Measurements from ENCODE around the gene BHLHE23.

The BHLHE23 gene

DNA sequence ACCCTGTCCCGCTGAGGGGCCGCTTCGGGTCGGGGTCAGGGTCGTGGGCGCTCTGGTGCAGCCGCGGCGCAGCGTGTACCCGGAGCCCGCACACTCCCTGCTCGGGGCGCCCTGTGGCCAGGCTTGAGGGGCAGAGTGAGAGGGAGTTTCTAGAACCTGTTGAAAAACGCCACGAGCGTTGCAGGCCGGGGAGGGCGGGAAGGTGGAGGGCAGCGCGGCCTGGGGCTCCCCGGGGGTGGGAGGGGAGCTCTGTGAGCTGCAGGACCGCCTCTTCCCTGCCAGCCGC is 539 bp upstream of the BHLHE23 start:
- no peak overlapping the region for H3K4me3 ChIP-seq (ENCODE audit: low read length)
- no peak for DNase-seq (ENCODE audit: low read depth)
- TF ChIP-seq, protein P1, sequence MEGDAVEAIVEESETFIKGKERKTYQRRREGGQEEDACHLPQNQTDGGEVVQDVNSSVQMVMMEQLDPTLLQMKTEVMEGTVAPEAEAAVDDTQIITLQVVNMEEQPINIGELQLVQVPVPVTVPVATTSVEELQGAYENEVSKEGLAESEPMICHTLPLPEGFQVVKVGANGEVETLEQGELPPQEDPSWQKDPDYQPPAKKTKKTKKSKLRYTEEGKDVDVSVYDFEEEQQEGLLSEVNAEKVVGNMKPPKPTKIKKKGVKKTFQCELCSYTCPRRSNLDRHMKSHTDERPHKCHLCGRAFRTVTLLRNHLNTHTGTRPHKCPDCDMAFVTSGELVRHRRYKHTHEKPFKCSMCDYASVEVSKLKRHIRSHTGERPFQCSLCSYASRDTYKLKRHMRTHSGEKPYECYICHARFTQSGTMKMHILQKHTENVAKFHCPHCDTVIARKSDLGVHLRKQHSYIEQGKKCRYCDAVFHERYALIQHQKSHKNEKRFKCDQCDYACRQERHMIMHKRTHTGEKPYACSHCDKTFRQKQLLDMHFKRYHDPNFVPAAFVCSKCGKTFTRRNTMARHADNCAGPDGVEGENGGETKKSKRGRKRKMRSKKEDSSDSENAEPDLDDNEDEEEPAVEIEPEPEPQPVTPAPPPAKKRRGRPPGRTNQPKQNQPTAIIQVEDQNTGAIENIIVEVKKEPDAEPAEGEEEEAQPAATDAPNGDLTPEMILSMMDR (IDR thresholded peaks at IDR 0.05; ENCODE audit: insufficient read depth, low read depth, low read length, missing control alignments), result no peak

DNA sequence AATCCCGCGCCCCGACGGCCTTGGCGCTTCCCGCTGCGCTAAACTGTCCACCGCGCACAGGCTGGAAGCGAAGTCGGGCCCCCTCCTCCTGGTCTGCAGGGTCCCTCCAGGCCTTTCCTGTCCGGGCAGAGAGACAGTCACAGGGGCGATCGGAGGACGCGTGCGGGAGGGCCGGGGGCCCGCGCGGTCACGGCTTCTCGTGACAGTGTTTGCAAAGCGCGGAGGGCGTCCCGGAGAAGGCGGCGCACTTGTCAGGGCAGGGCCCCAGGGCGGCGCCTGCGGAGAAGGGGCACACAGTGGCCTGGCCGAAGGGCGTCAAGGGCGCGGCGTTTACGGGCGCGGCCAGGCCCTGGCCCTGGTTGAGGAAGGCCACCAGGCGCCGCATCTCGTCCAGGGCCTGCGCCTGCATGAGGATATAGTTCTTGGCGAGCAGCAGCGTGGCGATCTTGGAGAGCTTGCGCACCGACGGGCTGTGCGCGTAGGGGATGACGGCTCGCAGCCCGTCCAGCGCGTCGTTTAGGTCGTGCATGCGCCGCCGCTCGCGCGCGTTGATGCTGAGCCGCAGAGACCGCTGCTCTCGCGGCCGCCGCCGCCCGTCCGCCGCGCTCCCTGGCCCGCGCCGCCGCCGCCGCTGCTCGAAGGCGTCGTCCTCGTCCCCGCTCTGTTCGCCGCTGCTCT is 763 bp downstream of the BHLHE23 start:
- peak; percentile 25 for DNase-seq (ENCODE audit: low read depth)
- no peak overlapping the region for H3K4me3 ChIP-seq (ENCODE audit: low read length)
- TF ChIP-seq, protein P1 (IDR thresholded peaks at IDR 0.05; ENCODE audit: insufficient read depth, low read depth, low read length, missing control alignments), result no peak

DNA sequence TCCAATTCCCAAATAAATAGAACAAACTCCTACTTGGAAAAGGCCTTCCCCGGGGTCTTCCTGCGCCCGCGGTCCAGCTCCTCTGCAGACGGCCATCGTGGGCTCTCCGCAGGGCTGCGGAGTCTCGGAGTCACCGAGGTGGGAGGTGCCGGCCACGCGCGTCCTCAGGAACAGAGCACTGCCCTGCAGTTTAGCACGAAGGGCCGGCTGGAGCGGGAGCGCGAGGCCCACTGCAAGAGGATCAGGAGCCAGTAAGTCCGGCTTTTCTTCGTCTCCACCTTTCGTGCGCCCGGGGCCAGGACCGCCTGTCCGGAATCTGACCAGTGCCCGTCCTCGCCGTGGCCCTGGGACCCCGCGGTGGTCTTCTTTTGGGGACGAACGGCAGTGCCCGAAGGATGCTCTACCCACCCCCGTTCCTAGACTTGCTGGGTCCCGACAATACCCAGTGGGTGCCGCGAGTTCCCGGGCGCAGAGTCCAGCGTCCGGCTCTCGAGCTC is 1.4 kb downstream of the BHLHE23 start:
- no peak for DNase-seq (ENCODE audit: low read depth)
- H3K4me3 ChIP-seq (ENCODE audit: low read length), result no peak overlapping the region
- TF ChIP-seq, protein P1 (IDR thresholded peaks at IDR 0.05; ENCODE audit: insufficient read depth, low read depth, low read length, missing control alignments), result no peak

DNA sequence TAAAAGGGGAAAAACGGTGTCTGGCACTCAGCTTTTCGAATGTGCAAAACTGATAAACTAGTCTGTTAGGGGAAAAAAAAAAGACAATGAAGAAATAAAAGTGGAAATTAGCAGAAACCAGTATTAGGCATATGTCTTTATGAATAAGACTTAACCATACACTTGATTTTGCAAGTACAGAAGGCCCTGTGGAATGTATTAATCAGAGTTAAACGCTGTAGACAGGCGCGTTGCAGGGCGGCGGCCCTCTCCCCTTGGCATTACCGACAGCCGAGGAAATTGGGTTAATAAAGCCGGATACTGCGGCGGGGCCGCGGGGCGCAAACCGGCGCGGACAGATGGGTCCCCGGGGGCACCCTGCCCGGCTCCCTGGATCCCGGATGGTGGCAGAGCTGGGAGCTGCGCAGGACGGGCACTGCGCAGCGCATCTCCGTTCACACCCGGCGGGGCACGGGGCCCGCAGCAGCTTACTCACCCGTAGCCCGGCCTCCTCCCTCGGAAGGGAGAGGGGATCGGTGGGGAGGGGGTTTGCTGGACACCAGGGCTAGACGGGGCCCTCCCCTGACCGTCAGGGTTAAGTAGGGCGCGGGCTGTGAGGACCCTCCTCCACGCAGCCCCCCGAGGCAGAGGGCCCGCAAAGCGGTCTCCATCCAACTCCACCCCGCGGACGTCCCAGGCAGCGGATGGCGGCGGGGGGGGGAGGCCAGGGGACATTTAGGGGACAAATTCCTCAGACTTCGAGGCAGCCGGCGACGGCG is 2.0 kb downstream of the BHLHE23 start:
- H3K4me3 ChIP-seq (ENCODE audit: low read length), result no peak overlapping the region
- DNase-seq (ENCODE audit: low read depth), result peak; percentile 43
- TF ChIP-seq, protein P1 (IDR thresholded peaks at IDR 0.05; ENCODE audit: insufficient read depth, low read depth, low read length, missing control alignments), result no peak

DNA sequence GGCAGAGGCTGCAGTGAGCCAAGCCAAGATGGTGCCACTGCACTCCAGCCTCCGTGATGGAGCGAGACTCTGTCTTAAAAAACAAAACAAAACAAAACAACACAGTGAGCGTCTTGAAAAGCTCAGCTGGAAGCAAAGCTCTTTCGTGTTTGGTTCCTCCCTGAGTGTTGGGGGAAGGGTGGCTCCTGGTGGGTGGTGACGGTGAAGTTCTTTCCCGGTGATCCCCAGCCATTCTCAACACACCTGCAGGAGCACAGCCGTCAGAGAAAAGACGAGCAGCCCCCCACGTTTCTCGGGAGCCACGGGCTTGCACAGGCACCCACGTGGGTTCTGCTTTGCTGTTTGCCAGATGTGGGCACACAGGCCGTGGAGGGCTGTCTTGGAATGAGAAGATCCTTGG is 3.2 kb downstream of the BHLHE23 start:
- DNase-seq (ENCODE audit: low read depth), result no peak
- TF ChIP-seq, protein P1 (IDR thresholded peaks at IDR 0.05; ENCODE audit: insufficient read depth, low read depth, low read length, missing control alignments), result no peak
- no peak overlapping the region for H3K4me3 ChIP-seq (ENCODE audit: low read length)

DNA sequence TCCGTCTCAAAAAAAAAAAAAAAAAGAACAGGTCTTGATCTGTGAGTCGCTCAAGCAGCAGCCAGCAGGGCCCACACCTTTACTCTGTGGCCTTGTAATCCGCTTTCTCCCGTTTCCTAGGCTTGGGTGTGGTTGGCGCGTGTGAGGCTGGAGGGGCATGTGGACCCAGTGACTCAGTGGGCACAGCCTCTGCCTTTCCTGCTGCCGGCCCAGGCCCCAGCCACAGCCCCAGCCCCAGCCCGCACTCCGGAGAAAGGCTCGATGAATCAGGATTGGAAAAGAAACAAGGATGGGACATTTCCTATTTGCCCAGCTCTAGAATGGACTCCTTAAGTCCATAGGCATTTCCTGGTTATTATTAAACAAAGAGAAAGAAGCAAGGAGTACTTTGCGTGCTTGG is 4.3 kb downstream of the BHLHE23 start:
- TF ChIP-seq, protein P1 (IDR thresholded peaks at IDR 0.05; ENCODE audit: insufficient read depth, low read depth, low read length, missing control alignments), result no peak
- no peak overlapping the region for H3K4me3 ChIP-seq (ENCODE audit: low read length)
- peak; percentile 47 for DNase-seq (ENCODE audit: low read depth)

Measured in epithelial cell of esophagus (primary cell).